ENCODE data around the gene ZFAND6.

ZFAND6 gene

GRCh38 chr15:80049046-80049445 lies 10.4 kb upstream of the ZFAND6 start:
- DNase-seq (ENCODE audit: low spot score) (no peak), FAIRE-seq (no peak)

- FAIRE-seq (no peak), DNase-seq (ENCODE audit: low spot score) (no peak)
These were observed 6.7 kb upstream of the ZFAND6 start for GRCh38 chr15:80052597-80053304.

- DNase-seq (ENCODE audit: low spot score) (no peak), FAIRE-seq (no peak)
These were observed 3.5 kb upstream of the ZFAND6 start for GRCh38 chr15:80055933-80056332.

GRCh38 chr15:80058044-80058443 lies 1.4 kb upstream of the ZFAND6 start:
- no peak for FAIRE-seq

GRCh38 chr15:80059786-80060355 lies 395 bp downstream of the ZFAND6 start:
- DNase-seq (ENCODE audit: low spot score) (peak; percentile 21), FAIRE-seq (no peak)

More at GRCh38 chr15:80058044-80058443, 1.4 kb upstream of the ZFAND6 start:
- DNase-seq (ENCODE audit: low spot score), result no peak

- no peak for DNase-seq (ENCODE audit: low spot score)
- FAIRE-seq, result no peak
These were observed 1.0 kb downstream of the ZFAND6 start for GRCh38 chr15:80060356-80061006.

- FAIRE-seq (no peak), DNase-seq (ENCODE audit: low spot score) (no peak)
These were observed 2.1 kb downstream of the ZFAND6 start for GRCh38 chr15:80061582-80061981.

GRCh38 chr15:80066912-80067311 lies 7.4 kb downstream of the ZFAND6 start:
- DNase-seq (ENCODE audit: low spot score), result no peak
- FAIRE-seq, result no peak

- FAIRE-seq, result no peak
- no peak for DNase-seq (ENCODE audit: low spot score)
These were observed 9.1 kb downstream of the ZFAND6 start for GRCh38 chr15:80068578-80068977.

GRCh38 chr15:80070840-80071239 lies 11.4 kb downstream of the ZFAND6 start:
- no peak for DNase-seq (ENCODE audit: low spot score)
- no peak for FAIRE-seq

- FAIRE-seq, result no peak
- DNase-seq (ENCODE audit: low spot score), result no peak
These were observed 12.2 kb downstream of the ZFAND6 start for GRCh38 chr15:80071652-80072051.

- peak; percentile 97 for FAIRE-seq
- DNase-seq (ENCODE audit: low spot score), result peak; percentile 90
These were observed 13.0 kb downstream of the ZFAND6 start for GRCh38 chr15:80072285-80072994.

GRCh38 chr15:80073197-80073596 lies 13.7 kb downstream of the ZFAND6 start:
- FAIRE-seq (no peak), DNase-seq (ENCODE audit: low spot score) (no peak)

- no peak for DNase-seq (ENCODE audit: low spot score)
- FAIRE-seq, result no peak
These were observed 17.1 kb downstream of the ZFAND6 start for GRCh38 chr15:80076321-80077318.

GRCh38 chr15:80081390-80081789 lies 21.9 kb downstream of the ZFAND6 start:
- FAIRE-seq (no peak), DNase-seq (ENCODE audit: low spot score) (no peak)

- DNase-seq (ENCODE audit: low spot score) (no peak), FAIRE-seq (no peak)
These were observed 27.6 kb downstream of the ZFAND6 start for GRCh38 chr15:80087104-80087503.

- FAIRE-seq (no peak), DNase-seq (ENCODE audit: low spot score) (no peak)
These were observed 30.6 kb downstream of the ZFAND6 start for GRCh38 chr15:80090041-80090440.

- FAIRE-seq (no peak), DNase-seq (ENCODE audit: low spot score) (no peak)
These were observed 31.5 kb downstream of the ZFAND6 start for GRCh38 chr15:80090879-80091503.

GRCh38 chr15:80093854-80094418 lies 34.5 kb downstream of the ZFAND6 start:
- DNase-seq (ENCODE audit: low spot score) (no peak), FAIRE-seq (no peak)

- FAIRE-seq, result no peak
These were observed 36.0 kb downstream of the ZFAND6 start for GRCh38 chr15:80095511-80095910.

More at GRCh38 chr15:80095511-80095910, 36.0 kb downstream of the ZFAND6 start:
- no peak for DNase-seq (ENCODE audit: low spot score)
